ENCODE data around the gene NEGR1. TPM values are rescaled to one million over a fixed set of nuclear protein-coding genes. Genes with fewer than 3 reads are reported as not detected.

The NEGR1 gene
- total RNA-seq, 1 experiment from 2014 or later = 4.1 TPM

DNA sequence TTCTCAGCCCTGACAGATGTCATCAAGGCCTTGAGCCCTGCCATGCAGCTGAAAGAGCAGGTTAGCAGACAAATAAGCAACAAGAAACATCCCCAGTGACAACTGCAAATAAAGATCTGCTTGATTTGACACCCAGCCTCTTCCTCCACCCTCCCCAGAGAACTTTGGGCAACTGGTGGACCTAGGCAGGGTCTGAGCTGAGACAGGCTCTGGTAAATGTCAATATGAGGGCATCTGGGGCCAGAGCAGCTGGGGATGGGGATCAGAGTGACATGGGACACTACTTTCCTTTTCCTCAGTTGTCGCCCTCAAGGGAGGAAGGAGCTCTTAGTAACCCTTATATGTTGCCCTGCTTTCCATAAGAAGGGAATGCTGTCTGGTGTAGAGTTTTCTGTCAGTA is 544.1 kb downstream of the NEGR1 start:
- BruUV-seq (replicated peaks) = no TSS peak
- ChIA-PET CTCF (interaction anchor here (0.6 kb wide), 1 partner anchor 688 kb away, joined by 4 read pairs; no protein-coding TSS in a partner anchor), POLR2A (no interaction called here)
- Mint-ChIP-seq H3K27ac (ENCODE audit: low read depth, unreplicated experiment) (no peak overlapping the region), H3K4me1 (ENCODE audit: insufficient read depth, unreplicated experiment) (no peaks in the 10 kb centered on the region), H3K27me3 (ENCODE audit: insufficient read depth, unreplicated experiment) (no peaks in the 10 kb centered on the region), H3K4me3 (ENCODE audit: unreplicated experiment) (no peak overlapping the region), H3K9me3 (ENCODE audit: unreplicated experiment) (no peaks in the 10 kb centered on the region), H3K36me3 (ENCODE audit: insufficient read depth, unreplicated experiment) (no peaks in the 10 kb centered on the region)
- DNase-seq (ENCODE audit: unreplicated experiment) = no peak
- TF ChIP-seq, protein P1, sequence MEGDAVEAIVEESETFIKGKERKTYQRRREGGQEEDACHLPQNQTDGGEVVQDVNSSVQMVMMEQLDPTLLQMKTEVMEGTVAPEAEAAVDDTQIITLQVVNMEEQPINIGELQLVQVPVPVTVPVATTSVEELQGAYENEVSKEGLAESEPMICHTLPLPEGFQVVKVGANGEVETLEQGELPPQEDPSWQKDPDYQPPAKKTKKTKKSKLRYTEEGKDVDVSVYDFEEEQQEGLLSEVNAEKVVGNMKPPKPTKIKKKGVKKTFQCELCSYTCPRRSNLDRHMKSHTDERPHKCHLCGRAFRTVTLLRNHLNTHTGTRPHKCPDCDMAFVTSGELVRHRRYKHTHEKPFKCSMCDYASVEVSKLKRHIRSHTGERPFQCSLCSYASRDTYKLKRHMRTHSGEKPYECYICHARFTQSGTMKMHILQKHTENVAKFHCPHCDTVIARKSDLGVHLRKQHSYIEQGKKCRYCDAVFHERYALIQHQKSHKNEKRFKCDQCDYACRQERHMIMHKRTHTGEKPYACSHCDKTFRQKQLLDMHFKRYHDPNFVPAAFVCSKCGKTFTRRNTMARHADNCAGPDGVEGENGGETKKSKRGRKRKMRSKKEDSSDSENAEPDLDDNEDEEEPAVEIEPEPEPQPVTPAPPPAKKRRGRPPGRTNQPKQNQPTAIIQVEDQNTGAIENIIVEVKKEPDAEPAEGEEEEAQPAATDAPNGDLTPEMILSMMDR (IDR thresholded peaks at IDR 0.05; ENCODE audit: unreplicated experiment) = no peak
- intact Hi-C loops (cut with micrococcal nuclease) = no loop called here

DNA sequence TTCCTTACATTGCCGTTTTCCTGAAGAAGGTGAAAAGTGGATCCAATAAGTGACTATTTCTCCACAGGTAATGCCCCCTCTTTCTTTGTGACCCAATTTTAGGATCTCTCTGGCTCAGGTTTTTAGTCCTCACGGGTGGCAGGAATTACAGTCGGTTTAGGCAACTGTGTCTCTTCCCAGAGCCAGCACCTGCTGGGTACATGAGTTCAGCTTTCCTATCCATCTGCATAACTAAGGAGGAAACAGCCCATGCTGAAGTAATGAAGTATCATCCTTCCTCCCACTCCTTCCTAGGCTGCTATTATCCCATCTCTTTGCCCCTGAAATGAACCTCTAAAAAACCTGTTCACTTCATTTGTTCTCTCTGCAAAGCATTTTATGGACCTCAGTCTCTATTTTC is 544.6 kb downstream of the NEGR1 start:
- POLR2A ChIA-PET = no interaction called here

DNA sequence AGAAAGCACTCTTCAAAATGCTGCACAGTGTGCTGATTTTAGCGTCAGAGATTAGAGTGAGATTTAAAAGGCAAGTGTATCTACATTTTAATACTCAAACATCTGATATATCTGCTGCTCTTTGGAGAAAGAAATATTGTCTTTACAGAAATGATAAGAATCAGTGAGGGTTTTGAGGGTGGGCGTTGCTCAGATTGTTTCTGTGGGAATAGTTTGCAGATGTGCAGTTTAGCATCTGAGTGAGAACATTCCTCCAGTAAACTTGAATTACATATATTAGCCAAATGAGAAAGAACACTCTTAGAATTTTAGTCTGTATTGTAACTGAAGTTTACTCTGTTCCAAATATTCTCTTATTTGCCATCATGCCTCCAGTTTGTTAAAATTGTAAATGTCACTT is 549.2 kb downstream of the NEGR1 start:
- Mint-ChIP-seq H3K36me3 (ENCODE audit: insufficient read depth, unreplicated experiment) (no peaks in the 10 kb centered on the region), H3K4me3 (ENCODE audit: unreplicated experiment) (no peak overlapping the region), H3K27ac (ENCODE audit: low read depth, unreplicated experiment) (no peak overlapping the region), H3K9me3 (ENCODE audit: unreplicated experiment) (no peaks in the 10 kb centered on the region), H3K4me1 (ENCODE audit: insufficient read depth, unreplicated experiment) (no peaks in the 10 kb centered on the region), H3K27me3 (ENCODE audit: insufficient read depth, unreplicated experiment) (peaks cover 11% of the 10 kb centered on the region)
- ChIA-PET POLR2A (no interaction called here), CTCF (interaction anchor here (0.7 kb wide), 1 partner anchor 99 kb away, joined by 3 read pairs; no protein-coding TSS in a partner anchor)
- intact Hi-C loops (cut with micrococcal nuclease) = no loop called here
- BruUV-seq (replicated peaks) = no TSS peak
- no peak for DNase-seq (ENCODE audit: unreplicated experiment)
- TF ChIP-seq, protein P1 (IDR thresholded peaks at IDR 0.05; ENCODE audit: unreplicated experiment) = no peak

More for the DNA sequence above, 544.6 kb downstream of the NEGR1 start:
- BruUV-seq (replicated peaks) = no TSS peak
- Mint-ChIP-seq H3K27ac (ENCODE audit: low read depth, unreplicated experiment) (no peak overlapping the region), H3K4me1 (ENCODE audit: insufficient read depth, unreplicated experiment) (no peaks in the 10 kb centered on the region), H3K36me3 (ENCODE audit: insufficient read depth, unreplicated experiment) (no peaks in the 10 kb centered on the region), H3K9me3 (ENCODE audit: unreplicated experiment) (no peaks in the 10 kb centered on the region), H3K27me3 (ENCODE audit: insufficient read depth, unreplicated experiment) (no peaks in the 10 kb centered on the region), H3K4me3 (ENCODE audit: unreplicated experiment) (no peak overlapping the region)
- TF ChIP-seq, protein P1 (IDR thresholded peaks at IDR 0.05; ENCODE audit: unreplicated experiment) = no peak
- CTCF ChIA-PET = interaction anchor here (0.6 kb wide), 1 partner anchor 687 kb away, joined by 4 read pairs; no protein-coding TSS in a partner anchor
- no peak for DNase-seq (ENCODE audit: unreplicated experiment)
- intact Hi-C loops (cut with micrococcal nuclease) = no loop called here

DNA sequence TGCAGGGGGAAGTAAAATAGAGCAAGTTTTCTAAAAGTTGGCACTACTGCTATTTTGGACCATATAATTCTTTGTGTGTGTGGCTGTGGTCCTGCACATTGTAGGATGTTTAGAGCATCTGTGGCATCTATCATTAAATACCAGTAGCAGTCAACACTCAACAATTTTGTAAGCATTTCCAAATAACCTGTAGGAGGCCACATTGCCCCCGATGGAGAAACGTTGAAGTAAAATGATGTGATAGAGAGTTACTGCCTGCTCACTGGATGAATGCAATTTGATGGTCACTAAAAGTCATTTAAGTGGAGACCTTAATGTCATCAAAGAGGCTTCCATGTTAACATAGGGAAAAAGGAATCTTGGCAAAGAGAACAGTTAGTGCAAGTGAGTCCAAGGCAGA is 560.8 kb downstream of the NEGR1 start:
- H3K4me1 Mint-ChIP-seq (ENCODE audit: insufficient read depth, unreplicated experiment) = no peaks in the 10 kb centered on the region
- H3K4me3 Mint-ChIP-seq (ENCODE audit: unreplicated experiment) = no peak overlapping the region
- peaks cover 5% of the 10 kb centered on the region for H3K36me3 Mint-ChIP-seq (ENCODE audit: insufficient read depth, unreplicated experiment)
- intact Hi-C loops (cut with micrococcal nuclease) = no loop called here
- no peak for DNase-seq (ENCODE audit: unreplicated experiment)
- ChIA-PET POLR2A (no interaction called here), CTCF (no interaction called here)
- H3K27me3 Mint-ChIP-seq (ENCODE audit: insufficient read depth, unreplicated experiment) = peaks cover 15% of the 10 kb centered on the region
- no peaks in the 10 kb centered on the region for H3K9me3 Mint-ChIP-seq (ENCODE audit: unreplicated experiment)
- BruUV-seq (replicated peaks) = no TSS peak
- no peak overlapping the region for H3K27ac Mint-ChIP-seq (ENCODE audit: low read depth, unreplicated experiment)
- TF ChIP-seq, protein P1 (IDR thresholded peaks at IDR 0.05; ENCODE audit: unreplicated experiment) = no peak
